Right renal cortex interstitium (tissue), 3 donors: ENCODE results near the gene NME3. TPM values are rescaled to one million over a fixed set of nuclear protein-coding genes. Genes with fewer than 3 reads are reported as not detected.
"Not testable (repeated sequence)": the region's sequence is repeated elsewhere in the genome, so short reads cannot be mapped to it uniquely, and the experiment has no call there.

Experiments
- DNase-seq, 3 donors: peaks; one replicate each; pipeline ENCODE4 v3.0.0-alpha.2; 2013; ENCODE audit warnings: low read depth in 3 of 3, low spot score in 2 of 3
- polyA plus RNA-seq, 3 donors: library from polyadenylated mRNA; unstranded; fragments of 120-200 nt; gene quantifications; one replicate each; pipeline ENCODE4 v1.2.1, GENCODE V29; 2013; ENCODE audit not compliant: insufficient read length in 3 of 3

NME3 gene
- polyA plus RNA-seq, 3 donors: 18.8 to 22.1 (median 19.4) TPM

DNA sequence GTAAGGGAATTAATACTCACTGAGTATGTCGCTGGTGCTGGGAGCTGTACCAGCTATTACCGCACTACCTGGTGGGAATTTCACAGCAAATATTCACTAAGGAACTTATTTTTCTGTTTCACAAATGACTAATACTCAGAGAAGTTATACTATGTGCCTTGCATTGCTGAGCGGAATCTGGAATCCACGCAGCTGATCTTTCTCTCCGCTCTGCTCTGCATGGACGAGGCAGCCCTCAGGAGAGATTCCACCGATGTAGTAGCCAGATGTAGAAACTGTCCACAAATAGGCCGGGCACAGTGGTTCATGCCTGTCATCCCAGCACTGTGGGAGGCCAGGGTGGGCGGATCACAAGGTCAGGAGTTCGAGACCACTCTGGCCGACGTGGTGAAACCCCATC is 17.1 kb downstream of the NME3 start:
- no peak for DNase-seq

GRCh38 chr16:1752853-1753252 is 18.5 kb downstream of the NME3 start:
- DNase-seq: no peak

GRCh38 chr16:1751946-1752345 is 19.4 kb downstream of the NME3 start:
- no peak for DNase-seq

DNA sequence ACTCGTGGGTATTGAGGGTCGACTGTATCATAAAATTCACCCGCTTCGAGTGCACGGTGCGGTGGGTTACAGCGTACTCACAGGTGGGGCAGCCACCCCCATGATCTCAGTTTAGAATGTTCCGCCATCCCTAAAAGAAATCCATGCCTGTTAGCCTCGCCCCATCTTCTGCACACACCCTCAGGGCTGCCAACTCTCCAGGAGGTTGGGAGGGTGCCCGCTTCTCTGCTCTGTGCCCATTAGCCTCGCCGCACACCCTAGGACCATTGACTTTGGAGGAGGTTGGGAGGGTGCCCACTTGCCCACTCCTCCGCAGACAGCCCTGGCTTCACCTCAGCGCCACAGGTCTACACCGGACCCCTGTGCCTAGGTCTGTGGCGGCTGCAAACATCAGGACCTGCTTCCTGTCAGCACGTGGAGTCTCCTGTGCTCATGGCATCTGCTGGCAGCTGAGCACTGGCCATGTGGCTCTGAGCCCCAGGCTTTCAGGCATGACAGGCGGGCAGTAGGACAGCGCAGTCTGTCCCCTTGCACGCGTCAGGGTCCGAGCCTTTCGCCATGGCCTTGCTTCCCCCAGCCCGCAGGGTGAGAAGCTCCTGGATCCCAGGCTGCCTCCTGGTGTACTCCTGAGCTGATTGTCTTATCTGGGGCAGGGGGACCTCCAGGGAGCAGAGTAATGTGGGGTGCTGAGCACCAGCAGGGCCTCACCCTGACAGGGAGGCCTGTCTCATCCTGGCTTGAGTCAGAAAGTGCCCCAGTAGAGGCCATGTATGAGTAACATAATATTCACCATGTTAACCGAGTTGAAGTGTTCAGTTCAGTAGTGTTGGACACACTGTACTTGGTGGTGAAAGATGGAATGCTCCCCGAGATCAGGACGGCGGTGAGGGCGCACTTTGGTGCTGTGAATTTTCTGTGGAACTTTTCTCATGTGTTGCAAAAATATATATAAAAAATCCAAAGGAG is 21.9 kb downstream of the NME3 start:
- no peak for DNase-seq

DNA sequence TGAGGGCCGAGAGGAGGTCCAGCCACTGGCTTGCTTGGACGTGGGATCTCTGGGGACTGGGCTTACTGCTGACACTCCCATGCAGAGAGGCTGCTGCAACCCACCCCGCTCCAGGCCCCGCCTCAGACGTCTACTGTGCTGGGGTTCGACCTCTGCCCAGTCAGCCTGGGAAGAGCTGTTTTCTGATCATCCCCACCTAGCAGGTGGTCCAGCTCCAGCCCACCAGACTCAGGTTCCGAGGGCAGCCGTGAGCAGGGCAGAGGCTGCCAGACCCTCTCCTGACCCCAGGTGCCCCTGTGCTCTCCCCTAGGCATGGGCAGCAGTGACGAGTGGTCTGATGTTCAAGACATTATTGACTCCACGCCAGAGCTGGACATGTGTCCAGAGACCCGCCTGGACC is 23.4 kb downstream of the NME3 start:
- no peak for DNase-seq

- no peak for DNase-seq
Observed at GRCh38 chr16:1746693-1747195, 24.6 kb downstream of the NME3 start.

DNA sequence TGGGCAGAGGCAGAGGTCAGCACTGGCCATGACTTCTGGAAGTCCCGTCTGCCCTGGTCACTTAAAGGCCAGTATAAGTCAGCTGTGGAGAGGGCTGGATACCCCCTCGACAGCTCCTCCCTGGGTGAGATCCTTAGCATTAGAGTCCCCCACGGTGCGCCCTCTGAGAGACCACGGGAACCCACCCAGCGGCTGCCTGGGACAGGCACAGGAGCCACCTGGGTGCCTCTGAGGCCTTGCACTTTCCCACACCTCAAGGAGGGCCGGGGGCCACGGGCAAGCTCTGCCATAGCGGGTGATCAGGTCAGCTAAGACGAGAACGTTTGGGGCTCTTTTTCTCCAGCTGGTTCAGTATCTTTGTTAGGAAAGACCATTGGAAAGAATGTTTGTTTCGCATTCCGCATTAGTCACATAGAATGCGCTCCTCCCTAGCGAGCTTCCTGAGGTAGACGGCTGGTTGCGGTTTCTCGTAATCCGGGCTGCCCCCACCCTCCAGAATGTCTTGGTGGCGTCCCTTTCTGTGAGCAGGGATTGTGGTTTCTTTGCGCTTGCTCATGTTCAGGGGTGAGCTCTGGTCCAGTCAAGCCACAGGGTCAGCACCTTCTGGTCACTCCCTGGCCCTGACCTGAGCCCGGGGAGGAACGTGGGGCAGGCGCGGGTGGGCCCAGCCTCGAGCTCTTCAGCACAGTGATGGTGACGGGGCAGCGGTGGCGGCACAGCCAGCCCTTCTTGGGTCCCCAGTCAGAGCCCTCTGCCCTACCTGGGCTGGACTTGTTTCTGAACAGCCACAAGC is 25.2 kb downstream of the NME3 start:
- no peak for DNase-seq

- no peak for DNase-seq
Observed at GRCh38 chr16:1745181-1745899, 26.0 kb downstream of the NME3 start.

- DNase-seq: no peak
Observed at GRCh38 chr16:1744338-1744840, 27.0 kb downstream of the NME3 start.

GRCh38 chr16:1743376-1744337 is 27.7 kb downstream of the NME3 start:
- DNase-seq: no peak

DNA sequence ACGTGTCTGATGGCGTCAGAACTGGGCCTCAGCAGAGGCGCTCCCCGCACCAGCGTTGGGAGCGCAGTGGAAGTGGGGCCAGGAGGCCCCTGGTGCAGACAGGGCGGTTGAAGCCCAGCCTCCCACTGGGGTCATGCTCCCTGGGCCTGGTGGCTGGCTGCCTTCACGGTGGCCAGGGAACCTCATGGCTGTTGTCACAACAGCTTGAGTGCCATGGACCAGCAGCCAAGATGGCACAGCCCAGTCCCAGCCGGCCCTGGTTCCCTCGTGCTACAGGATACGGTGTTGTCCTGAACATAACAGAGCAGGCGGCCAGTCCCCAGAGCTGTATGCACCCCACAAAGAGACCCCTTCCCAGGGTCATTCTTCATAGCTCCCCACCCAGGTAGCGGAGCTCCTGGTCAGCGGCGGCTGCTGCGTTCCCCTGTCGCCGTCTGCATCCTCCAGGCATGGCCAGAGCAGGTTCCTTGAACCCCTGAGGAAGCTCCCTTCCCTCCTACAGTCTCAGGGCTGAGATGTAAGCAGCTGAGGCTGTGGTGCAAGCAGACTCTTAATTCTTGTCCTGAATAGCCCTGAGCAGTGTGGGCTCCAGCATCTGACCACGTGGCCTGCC is 29.7 kb downstream of the NME3 start:
- DNase-seq: no peak

- DNase-seq: no peak
Observed at GRCh38 chr16:1740781-1741490, 30.4 kb downstream of the NME3 start.

DNA sequence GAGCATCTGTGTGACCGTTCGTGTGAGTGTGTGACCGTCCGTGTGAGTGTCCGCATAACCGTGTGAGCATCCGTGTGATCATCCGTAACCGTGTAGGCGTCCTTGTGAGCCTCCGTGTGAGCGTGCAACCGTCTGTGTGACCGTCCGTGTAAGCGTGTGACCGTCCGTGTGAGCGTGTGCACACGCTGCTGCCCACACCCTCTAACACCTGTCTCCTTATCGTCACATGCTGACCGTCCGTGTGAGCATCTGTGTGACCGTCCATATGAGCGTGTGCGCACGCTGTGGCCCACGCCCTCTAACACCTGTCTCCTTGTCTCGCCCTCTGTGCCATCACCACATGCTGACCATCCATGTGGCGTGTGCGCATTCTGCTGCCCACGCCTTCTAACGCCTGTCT is 31.1 kb downstream of the NME3 start:
- no peak for DNase-seq

DNA sequence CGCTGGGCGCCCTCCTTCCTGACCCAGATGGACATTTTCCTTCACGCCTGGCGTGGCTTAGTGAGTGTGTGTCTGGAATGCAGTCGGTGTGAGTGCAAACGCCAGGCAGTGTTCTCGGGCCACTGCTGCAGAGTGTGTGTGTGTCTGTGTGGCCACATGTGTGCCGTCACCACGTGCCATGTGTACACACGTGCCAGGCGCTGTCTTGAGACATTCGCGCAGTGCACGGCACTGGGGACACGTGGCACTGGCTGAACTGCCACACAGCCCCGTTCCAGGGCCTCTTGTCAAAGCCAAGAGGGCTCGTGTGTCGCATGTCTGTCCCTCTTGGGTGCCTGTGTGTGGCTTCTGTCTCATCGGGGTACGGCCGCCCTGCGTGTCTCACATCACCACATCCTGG is 36.5 kb downstream of the NME3 start:
- DNase-seq: no peak

DNA sequence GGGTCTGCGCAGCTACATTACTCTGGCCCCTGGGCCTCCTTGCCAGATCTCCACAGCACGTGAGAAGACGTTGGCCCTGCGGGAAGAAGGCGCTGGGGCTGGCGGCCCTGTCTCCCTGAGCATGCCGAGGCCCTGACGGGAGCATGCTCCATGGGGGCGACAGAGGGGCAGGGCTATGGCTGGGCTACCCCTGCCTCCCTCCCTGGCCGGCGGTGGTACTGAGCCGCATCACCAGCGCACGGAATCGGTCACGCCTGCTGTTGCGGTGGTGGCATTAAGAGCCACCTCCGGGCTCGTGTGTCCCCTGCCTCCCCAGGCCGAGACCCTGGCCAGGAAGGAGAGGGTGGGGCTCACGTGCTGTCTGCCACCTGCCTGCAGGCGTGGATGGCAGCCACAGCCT is 37.2 kb downstream of the NME3 start:
- DNase-seq: no peak

DNA sequence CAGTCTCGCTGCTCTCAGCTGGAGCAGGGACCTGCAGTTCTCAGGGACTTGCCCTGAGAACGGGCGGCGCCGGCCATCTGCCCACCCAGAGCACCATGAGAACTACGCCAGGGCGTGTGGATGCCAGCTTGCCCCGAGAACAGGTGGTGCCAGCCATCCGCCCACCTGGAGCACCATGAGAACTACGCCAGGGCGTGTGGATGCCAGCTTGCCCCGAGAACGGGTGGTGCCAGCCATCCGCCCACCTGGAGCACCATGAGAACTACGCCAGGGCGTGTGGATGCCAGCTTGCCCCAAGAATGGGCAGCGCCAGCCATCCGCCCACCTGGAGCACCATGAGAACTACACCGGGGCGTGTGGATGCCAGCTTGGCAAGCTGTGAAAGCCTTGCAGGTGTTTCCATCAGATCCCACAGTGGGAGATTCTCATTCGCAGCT is 38.8 kb downstream of the NME3 start:
- DNase-seq: not testable (repeated sequence)

GRCh38 chr16:1732071-1732470 is 39.3 kb downstream of the NME3 start:
- no peak for DNase-seq

DNA sequence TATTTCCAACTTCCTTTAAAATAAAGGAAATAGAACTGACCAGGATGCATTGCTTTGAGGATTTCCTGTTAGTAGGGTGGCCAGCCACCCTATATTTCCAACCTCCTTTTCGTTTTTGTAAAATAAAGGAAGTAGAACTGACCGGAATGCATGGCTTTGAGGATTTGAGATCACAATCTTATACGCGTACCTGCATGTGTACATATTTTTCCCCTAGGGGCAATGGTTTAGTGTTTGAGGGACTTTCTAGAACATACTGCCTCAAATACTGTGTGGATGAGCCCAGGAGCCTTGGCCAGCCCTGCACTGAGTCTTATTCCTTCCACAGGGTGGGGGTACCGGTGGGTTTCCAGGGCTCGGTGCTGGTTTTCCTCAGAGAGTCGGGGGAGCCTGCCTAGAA is 39.7 kb downstream of the NME3 start:
- DNase-seq: no peak
